ENCODE measurements around the gene TRABD. TPM values are rescaled to one million over a fixed set of nuclear protein-coding genes. Genes with fewer than 3 reads are reported as not detected.

TRABD gene
- total RNA-seq, 2 donors from 2014 or later = 43.6 to 116 TPM

DNA sequence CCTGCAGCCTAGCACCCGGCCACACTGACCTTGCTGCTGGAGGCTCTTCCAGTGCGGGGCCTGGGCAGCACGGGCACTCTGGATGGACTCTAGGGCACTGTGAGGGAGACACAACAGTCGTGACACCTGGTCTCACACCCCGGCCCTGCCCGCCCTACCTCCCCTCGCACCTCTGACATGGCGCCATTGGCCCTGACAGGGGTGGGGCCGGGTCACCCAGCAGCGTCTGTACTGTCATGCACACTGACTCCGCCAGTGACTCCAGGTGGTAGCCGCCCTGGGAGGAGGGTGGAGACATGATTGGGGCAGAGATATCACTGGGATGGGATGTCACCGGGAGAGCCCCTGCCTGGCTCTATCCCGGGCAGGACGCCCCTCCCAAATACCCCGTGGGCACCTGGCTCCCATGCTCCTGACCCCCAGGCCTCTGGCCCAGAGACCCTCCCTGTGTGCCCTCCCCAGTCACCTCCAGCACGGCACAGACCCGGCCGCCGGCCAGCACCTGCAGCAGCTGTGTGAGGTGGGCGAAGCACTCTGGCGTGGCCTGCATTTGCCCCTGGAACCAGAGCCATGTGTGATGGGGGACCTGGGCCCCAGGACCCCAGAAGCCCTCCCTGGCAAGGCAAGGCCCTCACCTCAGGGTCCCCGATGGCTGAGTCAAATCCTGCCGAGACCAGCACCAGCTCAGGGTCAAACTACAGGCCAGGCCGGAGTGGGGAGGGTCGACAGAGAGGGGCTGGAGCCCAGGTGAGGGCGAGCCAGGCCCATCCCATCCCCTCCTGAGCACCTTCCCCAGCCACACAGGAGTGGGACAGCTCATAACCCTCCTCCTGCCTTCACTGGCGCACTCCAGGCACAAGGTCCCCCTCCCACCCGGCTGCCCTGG is 62.7 kb downstream of the TRABD start:
- no peak for TF ChIP-seq CTCF (IDR thresholded peaks at IDR 0.05)
- no peak for DNase-seq
- H3K36me3 ChIP-seq = no peaks in the 10 kb centered on the region
- no peaks in the 10 kb centered on the region for H3K9me3 ChIP-seq
- H3K27ac ChIP-seq = no peak overlapping the region
- H3K4me1 ChIP-seq = peaks cover 32% of the 10 kb centered on the region
- no peak overlapping the region for H3K9ac ChIP-seq (ENCODE audit: low read depth in 2 of 2, low read length in 2 of 2)
- intact Hi-C loops (cut with DNase I) = no loop called here
- H3K4me3 ChIP-seq = no peak overlapping the region
- no peaks in the 10 kb centered on the region for H3K27me3 ChIP-seq

Other genes with a start within 250 kb of the TRABD start
- 10 to 100 TPM; 65.6 to 74.4 TPM for gene PIM3, start 225.1 kb upstream of the TRABD start, total RNA-seq
- under 1 TPM; 0.11 to 0.22 TPM for gene IL17REL, start 173.1 kb upstream of the TRABD start, total RNA-seq
- not detected for gene TTLL8, start 127.6 kb upstream of the TRABD start, total RNA-seq
- not detected for gene MLC1, start 100.5 kb upstream of the TRABD start, total RNA-seq
- gene MOV10L1, start 95.9 kb upstream of the TRABD start, total RNA-seq = under 1 TPM; 0.27 to 0.50 TPM
- gene PANX2, start 15.2 kb upstream of the TRABD start, total RNA-seq = not detected
- 10 to 100 TPM; 29.1 to 36.9 TPM for gene SELENOO, start 15.1 kb downstream of the TRABD start, total RNA-seq
- gene TUBGCP6, start 59.1 kb downstream of the TRABD start, total RNA-seq = 10 to 100 TPM; 19.2 to 33.4 TPM
- 10 to 100 TPM; 40.5 to 59.1 TPM for gene HDAC10, start 65.4 kb downstream of the TRABD start, total RNA-seq
- 1 to 10 TPM; 2.0 to 2.6 TPM for gene MAPK12, start 75.8 kb downstream of the TRABD start, total RNA-seq
- gene MAPK11, start 84.5 kb downstream of the TRABD start, total RNA-seq = 1 to 10 TPM; 1.3 to 1.9 TPM
- 100 to 1,000 TPM; 270 to 339 TPM for gene PLXNB2, start 121.7 kb downstream of the TRABD start, total RNA-seq
- gene DENND6B, start 141.1 kb downstream of the TRABD start, total RNA-seq = 1 to 10 TPM; 2.4 to 4.0 TPM
- 10 to 100 TPM; 34.1 to 55.9 TPM for gene PPP6R2, start 157.4 kb downstream of the TRABD start, total RNA-seq